Activated T-helper 9 cell treated with anti-CD3 and anti-CD28 coated beads, Interleukin-2, amount 50 U/mL, for 16 hours (primary cell): ENCODE data around the gene SMG5.
"Not testable (repeated sequence)": the region's sequence is repeated elsewhere in the genome, so short reads cannot be mapped to it uniquely, and the experiment has no call there.

Experiments
- DNase-seq: peaks from one replicate; pipeline ENCODE4 v3.0.0-alpha.2; 2020; ENCODE audit warnings: low read depth

The SMG5 gene

GRCh38 chr1:156282479-156283222 lies at the start of gene SMG5:
Gene SMG5, minus strand, starts transcription at chr1:156282825. Its CDS starts 145 bp downstream, at chr1:156282680.
- DNase-seq: peak; percentile 89

GRCh38 chr1:156323179-156323578 lies 40.6 kb upstream of the SMG5 start:
- DNase-seq: not testable (repeated sequence)

GRCh38 chr1:156320560-156320959 lies 37.9 kb upstream of the SMG5 start:
- no peak for DNase-seq

- no peak for DNase-seq
Observed at GRCh38 chr1:156319664-156320063, 37.0 kb upstream of the SMG5 start.

- no peak for DNase-seq
Observed at GRCh38 chr1:156316909-156317308, 34.3 kb upstream of the SMG5 start.

- no peak for DNase-seq
Observed at GRCh38 chr1:156310962-156311361, 28.3 kb upstream of the SMG5 start.

GRCh38 chr1:156308078-156308477 lies 25.5 kb upstream of the SMG5 start:
- DNase-seq: no peak

GRCh38 chr1:156305215-156305614 lies 22.6 kb upstream of the SMG5 start:
- no peak for DNase-seq

GRCh38 chr1:156303241-156303640 lies 20.6 kb upstream of the SMG5 start:
- DNase-seq: no peak

- no peak for DNase-seq
Observed at GRCh38 chr1:156298852-156299357, 16.3 kb upstream of the SMG5 start, which contains the start of gene VHLL. Gene VHLL, minus strand, starts transcription at chr1:156299307. Its CDS starts 118 bp downstream, at chr1:156299189.

- DNase-seq: peak; percentile 28
Observed at GRCh38 chr1:156295391-156295947, 12.8 kb upstream of the SMG5 start, which contains the start of gene GLMP. Gene GLMP, minus strand, starts transcription at chr1:156295679. Its CDS starts 34 bp downstream, at chr1:156295645.

GRCh38 chr1:156293895-156294294 lies 11.3 kb upstream of the SMG5 start:
- DNase-seq: no peak

GRCh38 chr1:156293098-156293434 lies 10.4 kb upstream of the SMG5 start:
- DNase-seq: no peak

GRCh38 chr1:156291226-156292061 lies 8.8 kb upstream of the SMG5 start:
- DNase-seq: no peak

GRCh38 chr1:156289857-156290256 lies 7.2 kb upstream of the SMG5 start:
- no peak for DNase-seq

GRCh38 chr1:156286061-156286460 lies 3.4 kb upstream of the SMG5 start:
- DNase-seq: no peak

GRCh38 chr1:156285437-156285836 lies 2.8 kb upstream of the SMG5 start:
- no peak for DNase-seq

GRCh38 chr1:156284757-156285156 lies 2.1 kb upstream of the SMG5 start:
- no peak for DNase-seq

GRCh38 chr1:156284112-156284511 lies 1.5 kb upstream of the SMG5 start, which contains the start of gene TMEM79:
Gene TMEM79, plus strand, starts transcription at chr1:156284325. Its CDS starts 902 bp downstream, at chr1:156285227.
- DNase-seq: no peak

- DNase-seq: no peak
Observed at GRCh38 chr1:156283521-156283920, 896 bp upstream of the SMG5 start.

- no peak for DNase-seq
Observed at GRCh38 chr1:156281693-156282478, 739 bp downstream of the SMG5 start.

GRCh38 chr1:156281281-156281680 lies 1.3 kb downstream of the SMG5 start:
- DNase-seq: peak; percentile 25
